IMR-90 (cell line): ENCODE measurements around the gene SLAMF6. TPM values are rescaled to one million over a fixed set of nuclear protein-coding genes. Genes with fewer than 3 reads are reported as not detected.

ENCODE experiments used
- ATAC-seq: fragments of 200-7000 bp; cut with Tn5 transposase; 2 replicates; pipeline ENCODE4 v1.9.1; 2020; ENCODE audit warnings: low read depth, mild to moderate bottlenecking, moderate library complexity
- BruUV-seq: library from RNA; stranded (reverse); fragments of 400-500 nt; replicated peaks from 2 replicates; lab custom pipeline; 2021; lab: Mats Ljungman, UMichigan
- CTCF ChIA-PET: fragments of 300-600 bp; formaldehyde crosslinking; extraction: SDS; loops from one replicate; lab custom pipeline; 2021; ENCODE audit warnings: antibody characterized with exemption; lab: Yijun Ruan, JAX
- POLR2A ChIA-PET: fragments of 300-600 bp; sonication (Branson Sonifier 250); formaldehyde crosslinking; loops from one replicate; lab custom pipeline; 2022; ENCODE audit warnings: antibody characterized with exemption; ENCODE audit not compliant: unreplicated experiment; lab: Charles Lee
- DNase-seq: peaks from one replicate; pipeline ENCODE4 v3.0.0; 2013
- H2AFZ ChIP-seq: replicated peaks from 2 replicates; pipeline ENCODE3; 2013; ENCODE audit warnings: low read length, mild to moderate bottlenecking; ENCODE audit not compliant: poor library complexity
- H2AK5ac ChIP-seq: 2 replicates; pipeline ENCODE4 v1.6.1; 2013; ENCODE audit warnings: low read depth, low read length, inconsistent platforms
- H2AK9ac ChIP-seq: replicated peaks from 2 replicates; pipeline ENCODE3; 2013; ENCODE audit warnings: mild to moderate bottlenecking, low read depth, low read length, moderate library complexity; ENCODE audit not compliant: poor library complexity
- H2BK120ac ChIP-seq: 2 replicates; pipeline ENCODE4 v1.6.1; 2013; ENCODE audit warnings: low read depth, low read length, inconsistent platforms
- H2BK15ac ChIP-seq: 3 replicates; pipeline ENCODE4 v1.6.1; 2013; ENCODE audit warnings: low read depth, low read length, inconsistent platforms
- H2BK20ac ChIP-seq: 2 replicates; pipeline ENCODE4 v1.6.1; 2013; ENCODE audit warnings: low read depth, mild to moderate bottlenecking, inconsistent platforms, low read length, moderate library complexity
- H2BK5ac ChIP-seq: 2 replicates; pipeline ENCODE4 v1.6.1; 2013; ENCODE audit warnings: mild to moderate bottlenecking, low read depth, low read length, inconsistent platforms; ENCODE audit not compliant: poor library complexity, severe bottlenecking
- H3K14ac ChIP-seq: replicated peaks from 2 replicates; pipeline ENCODE4 v1.6.1; 2013; ENCODE audit warnings: low read depth, low read length, inconsistent platforms
- H3K18ac ChIP-seq: 2 replicates; pipeline ENCODE4 v1.6.1; 2013; ENCODE audit warnings: low read depth, low read length, control low read depth
- H3K23ac ChIP-seq: 2 replicates; pipeline ENCODE4 v1.6.1; 2013; ENCODE audit warnings: low read depth, low read length, inconsistent platforms
- H3K27ac ChIP-seq: 2 replicates; pipeline ENCODE4 v1.5.1; 2013; ENCODE audit warnings: mild to moderate bottlenecking, control low read depth, low read length; ENCODE audit not compliant: insufficient read depth
- H3K27me3 ChIP-seq: 2 replicates; pipeline ENCODE4 v1.6.1; 2013; ENCODE audit warnings: low read length; ENCODE audit not compliant: control insufficient read depth, insufficient read depth
- H3K36me3 ChIP-seq: 2 replicates; pipeline ENCODE4 v1.6.1; 2013; ENCODE audit warnings: low read length, mixed read lengths; ENCODE audit not compliant: control insufficient read depth, insufficient read depth
- H3K4ac ChIP-seq: 2 replicates; pipeline ENCODE4 v1.6.1; 2013; ENCODE audit warnings: low read depth, low read length, inconsistent platforms
- H3K4me1 ChIP-seq: 2 replicates; pipeline ENCODE4 v1.6.1; 2013; ENCODE audit warnings: low read length, mixed read lengths; ENCODE audit not compliant: control insufficient read depth, insufficient read depth
- H3K4me2 ChIP-seq: 2 replicates; pipeline ENCODE4 v1.6.1; 2013; ENCODE audit warnings: low read depth, mild to moderate bottlenecking, control low read depth, low read length, moderate library complexity
- H3K4me3 ChIP-seq: 2 replicates; pipeline ENCODE4 v1.5.1; 2013; ENCODE audit warnings: low read depth, mild to moderate bottlenecking, control low read depth, low read length, moderate library complexity; ENCODE audit not compliant: insufficient read depth
- H3K56ac ChIP-seq: 2 replicates; pipeline ENCODE4 v1.6.1; 2013; ENCODE audit warnings: low read length, inconsistent platforms; ENCODE audit not compliant: insufficient read depth; ENCODE audit errors: extremely low read depth
- H3K79me1 ChIP-seq, 2 experiments: 2 replicates each; pipeline ENCODE4 v1.6.1; 2013; ENCODE audit warnings: low read length in 2 of 2, inconsistent platforms in 1 of 2, low read depth in 1 of 2
- H3K9ac ChIP-seq: 2 replicates; pipeline ENCODE4 v1.6.1; 2013; ENCODE audit warnings: low read depth, low read length, control low read depth
- H3K9me1 ChIP-seq: 2 replicates; pipeline ENCODE4 v1.6.1; 2013; ENCODE audit warnings: low read length, inconsistent platforms; ENCODE audit not compliant: insufficient read depth
- H3K9me3 ChIP-seq: 2 replicates; pipeline ENCODE4 v1.6.1; 2013; ENCODE audit warnings: low read length; ENCODE audit not compliant: control insufficient read depth, insufficient read depth
- H4K20me1 ChIP-seq: 2 replicates; pipeline ENCODE4 v1.6.1; 2013; ENCODE audit warnings: low read length, inconsistent platforms; ENCODE audit not compliant: insufficient read depth
- H4K5ac ChIP-seq: 2 replicates; pipeline ENCODE4 v1.6.1; 2013; ENCODE audit warnings: mild to moderate bottlenecking, low read depth, low read length, control low read depth
- H4K8ac ChIP-seq, 2 experiments: 2 replicates each; pipeline ENCODE4 v1.6.1; 2013; ENCODE audit warnings: low read depth in 2 of 2, low read length in 2 of 2, control low read depth in 1 of 2, inconsistent platforms in 1 of 2
- H4K91ac ChIP-seq: 2 replicates; pipeline ENCODE4 v1.6.1; 2013; ENCODE audit warnings: low read depth, low read length, inconsistent platforms; ENCODE audit not compliant: insufficient read depth
- FOS ChIP-seq: fragments of 150-350 bp; IDR thresholded peaks from 2 replicates; pipeline ENCODE4 v1.6.1; 2016; ENCODE audit warnings: low read depth, low read length
- WGBS, 2 experiments: methylation state at CpG; one replicate each; pipeline versions ENCODE4 v1.1.5 to v1.1.7; 2013; ENCODE audit warnings: missing lambda C conversion rate in 2 of 2; ENCODE audit not compliant: insufficient read length in 1 of 2; ENCODE audit errors: extremely low coverage in 2 of 2; 5-methylcytosine and 5-hydroxymethylcytosine counted together
- dilution Hi-C: fragments of 300-500 bp; cut with HindIII; formaldehyde crosslinking; loops from one replicate; pipeline ENCODE4 v1.14.3; 2018; ENCODE audit warnings: low sequenced_read_pairs; ENCODE audit not compliant: unreplicated experiment
- in situ Hi-C: fragments of 300-500 bp; cut with MboI; formaldehyde crosslinking; loops from 3 replicates; pipeline ENCODE4 v1.14.3; 2019; ENCODE audit warnings: low sequenced_read_pairs, inconsistent platforms, mixed read lengths
- intact Hi-C: fragments of 100-400 bp; cut with micrococcal nuclease; formaldehyde crosslinking; loops from 2 replicates; pipeline ENCODE4 v1.10.0; 2022
- polyA plus RNA-seq, 3 experiments: library from polyadenylated mRNA; depleted of rRNA; stranded (reverse); fragments of >200 nt; gene quantifications; 2 replicates each; pipeline ENCODE4 v1.2.3, GENCODE V29; 2012; ENCODE audit warnings: low replicate concordance in 1 of 3
- total RNA-seq: library from RNA; depleted of rRNA; stranded (reverse); fragments of >200 nt; gene quantifications from 2 replicates; pipeline ENCODE4 v1.2.3, GENCODE V29; 2012

SLAMF6 gene
- total and polyA plus RNA-seq, 2 of the 4 experiments (the other 2 are of a cell fraction), result not detected

DNA sequence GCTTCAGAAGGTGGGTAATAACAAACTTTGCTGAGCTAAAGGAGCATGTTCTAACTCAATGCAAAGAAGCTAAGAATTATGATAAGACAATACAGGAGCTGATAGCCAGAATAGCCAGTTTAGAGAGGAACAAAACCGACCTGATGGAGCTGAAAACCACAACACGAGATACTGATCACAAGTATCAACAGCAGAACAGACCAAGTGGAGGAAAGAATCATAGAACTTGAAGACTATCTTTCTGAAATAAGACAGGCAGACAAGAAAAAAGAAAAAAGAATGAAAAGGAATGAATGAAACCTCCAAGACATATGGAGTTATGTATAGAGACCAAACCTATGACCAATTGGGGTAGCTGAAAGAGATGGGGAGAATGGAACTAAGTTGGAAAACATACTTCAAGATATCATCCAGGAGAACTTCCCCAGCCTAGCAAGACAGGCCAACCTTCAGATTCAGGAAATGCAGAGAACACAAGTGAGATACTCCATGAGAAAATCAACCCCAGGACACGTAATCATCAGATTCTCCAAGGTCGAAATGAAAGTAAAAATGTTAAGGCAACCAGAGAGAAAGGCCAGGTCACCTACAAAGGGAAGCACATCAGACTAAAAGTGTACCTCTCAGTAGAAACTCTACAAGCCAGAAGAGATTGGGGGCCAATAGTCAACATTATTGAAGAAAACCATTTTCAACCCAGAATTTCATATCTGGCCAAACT lies 35.8 kb upstream of the SLAMF6 start:
- Histone ChIP-seq H3K4me3 (no peak overlapping the region), H2BK120ac (no peak overlapping the region), H2BK5ac (no peak overlapping the region), H3K79me1 (no peaks in the 10 kb centered on the region), H2AK5ac (no peak overlapping the region), H3K4me2 (no peak overlapping the region), H3K14ac (no peak overlapping the region), H3K4ac (no peak overlapping the region), H2AK9ac (no peak overlapping the region), H2AFZ (no peak overlapping the region), H4K20me1 (no peaks in the 10 kb centered on the region), H2BK20ac (no peak overlapping the region), H4K8ac (no peak overlapping the region), H3K56ac (no peak overlapping the region), H3K18ac (no peak overlapping the region), H3K4me1 (no peaks in the 10 kb centered on the region), H3K9me3 (no peaks in the 10 kb centered on the region), H4K5ac (no peak overlapping the region), H3K27me3 (no peaks in the 10 kb centered on the region), H4K91ac (no peak overlapping the region), H3K36me3 (no peaks in the 10 kb centered on the region), H3K23ac (no peak overlapping the region), H3K9me1 (no peaks in the 10 kb centered on the region), H3K27ac (no peak overlapping the region), H3K9ac (no peak overlapping the region), H2BK15ac (no peak overlapping the region)
- DNase-seq (no peak), ATAC-seq (no peak)
- WGBS, 2 experiments, result no CpG with 5 or more reads among the region's 4 CpGs
- dilution Hi-C loops, result no loop called here
- no TSS peak for BruUV-seq
- in situ Hi-C loops, result no loop called here
- intact Hi-C loops, result no loop called here
- ChIA-PET POLR2A (no interaction called here), CTCF (no interaction called here)
- no peak for TF ChIP-seq FOS
